WTC11 (cell line): ENCODE data around the gene GAL3ST2. TPM values are rescaled to one million over a fixed set of nuclear protein-coding genes. Genes with fewer than 3 reads are reported as not detected.

Source experiments
- ATAC-seq: fragments of 200-7000 bp; cut with Tn5 transposase; 2 replicates; pipeline ENCODE4 v1.10.0; 2021; ENCODE audit warnings: mild to moderate bottlenecking, moderate library complexity
- CTCF ChIA-PET: fragments of 300-600 bp; sonication (Branson Sonifier 250); formaldehyde crosslinking; loops from one replicate; lab custom pipeline; 2021; ENCODE audit warnings: antibody characterized with exemption; lab: Charles Lee
- POLR2A ChIA-PET: fragments of 350-600 bp; sonication (Branson Sonifier 250); formaldehyde crosslinking; loops from one replicate; lab custom pipeline; 2021; ENCODE audit warnings: antibody characterized with exemption; lab: Charles Lee
- DNase-seq: peaks from one replicate; pipeline ENCODE4 v3.0.0; 2021; ENCODE audit warnings: low spot score
- H3K27ac Mint-ChIP-seq: 2 replicates; pipeline ENCODE4 v1.8.0; 2021; ENCODE audit warnings: mixed read lengths
- H3K27me3 Mint-ChIP-seq: 2 replicates; pipeline ENCODE4 v1.8.0; 2021; ENCODE audit warnings: low read depth, mild to moderate bottlenecking, moderate library complexity, mixed read lengths
- H3K36me3 Mint-ChIP-seq: 2 replicates; pipeline ENCODE4 v1.8.0; 2021; ENCODE audit warnings: mixed read lengths
- H3K4me1 Mint-ChIP-seq: 2 replicates; pipeline ENCODE4 v1.8.0; 2022; ENCODE audit warnings: mixed read lengths
- H3K4me3 Mint-ChIP-seq: 2 replicates; pipeline ENCODE4 v1.8.0; 2021; ENCODE audit warnings: mild to moderate bottlenecking, moderate library complexity, mixed read lengths
- H3K9me3 Mint-ChIP-seq: 2 replicates; pipeline ENCODE4 v1.8.0; 2021; ENCODE audit warnings: mixed read lengths
- CTCF ChIP-seq: fragments of 200-600 bp; IDR thresholded peaks from 2 replicates; pipeline ENCODE4 v1.8.0; 2022; ENCODE audit warnings: antibody characterized with exemption
- ESRRA ChIP-seq: sonication (generic); formaldehyde crosslinking; IDR thresholded peaks from 2 replicates; pipeline ENCODE4 v1.8.1; 2022; ENCODE audit warnings: mild to moderate bottlenecking, missing genetic modification reagents, borderline replicate concordance
- ETV6 ChIP-seq: sonication (generic); formaldehyde crosslinking; IDR thresholded peaks from 2 replicates; pipeline ENCODE4 v1.8.1; 2022; ENCODE audit warnings: mild to moderate bottlenecking, missing genetic modification reagents
- FOXP4 ChIP-seq: sonication (generic); formaldehyde crosslinking; IDR thresholded peaks from 2 replicates; pipeline ENCODE4 v1.8.0; 2022; ENCODE audit warnings: mild to moderate bottlenecking, missing genetic modification reagents
- IRF1 ChIP-seq: sonication (generic); formaldehyde crosslinking; IDR thresholded peaks from 2 replicates; pipeline ENCODE4 v1.8.0; 2023; ENCODE audit warnings: missing genetic modification reagents
- MYBL2 ChIP-seq: sonication (generic); formaldehyde crosslinking; IDR thresholded peaks from 2 replicates; pipeline ENCODE4 v1.8.1; 2023; ENCODE audit warnings: mild to moderate bottlenecking, moderate library complexity, missing genetic modification reagents
- NFE2L1 ChIP-seq: sonication (generic); formaldehyde crosslinking; IDR thresholded peaks from 2 replicates; pipeline ENCODE4 v1.8.1; 2023; ENCODE audit warnings: missing genetic modification reagents
- NR3C1 ChIP-seq: sonication (generic); formaldehyde crosslinking; conservative IDR thresholded peaks from 2 replicates; pipeline ENCODE4 v1.8.1; 2023; ENCODE audit warnings: low read depth, mild to moderate bottlenecking, missing genetic modification reagents
- SMAD3 ChIP-seq: sonication (generic); formaldehyde crosslinking; IDR thresholded peaks from 2 replicates; pipeline ENCODE4 v1.8.0; 2022; ENCODE audit warnings: missing genetic modification reagents, mild to moderate bottlenecking, borderline replicate concordance
- total RNA-seq: library from RNA; stranded (reverse); gene quantifications from 3 replicates; pipeline ENCODE4 v1.2.3, GENCODE V29; 2021
- TF ChIP-seq, protein P1 (sequence below): sonication (generic); formaldehyde crosslinking; IDR thresholded peaks from 2 replicates; pipeline ENCODE4 v1.8.0; 2023; ENCODE audit warnings: mild to moderate bottlenecking, missing genetic modification reagents
- TF ChIP-seq, protein P2 (sequence below): sonication (generic); formaldehyde crosslinking; IDR thresholded peaks from 2 replicates; pipeline ENCODE4 v1.8.1; 2023; ENCODE audit warnings: mild to moderate bottlenecking, missing genetic modification reagents, borderline replicate concordance

The GAL3ST2 gene
- total RNA-seq, 1 experiment from 2014 or later = 0.98 TPM

- TF ChIP-seq NR3C1 (CRISPR knock-in tag) = no peak
- no peak for TF ChIP-seq IRF1 (CRISPR knock-in tag)
- TF ChIP-seq, protein P1, sequence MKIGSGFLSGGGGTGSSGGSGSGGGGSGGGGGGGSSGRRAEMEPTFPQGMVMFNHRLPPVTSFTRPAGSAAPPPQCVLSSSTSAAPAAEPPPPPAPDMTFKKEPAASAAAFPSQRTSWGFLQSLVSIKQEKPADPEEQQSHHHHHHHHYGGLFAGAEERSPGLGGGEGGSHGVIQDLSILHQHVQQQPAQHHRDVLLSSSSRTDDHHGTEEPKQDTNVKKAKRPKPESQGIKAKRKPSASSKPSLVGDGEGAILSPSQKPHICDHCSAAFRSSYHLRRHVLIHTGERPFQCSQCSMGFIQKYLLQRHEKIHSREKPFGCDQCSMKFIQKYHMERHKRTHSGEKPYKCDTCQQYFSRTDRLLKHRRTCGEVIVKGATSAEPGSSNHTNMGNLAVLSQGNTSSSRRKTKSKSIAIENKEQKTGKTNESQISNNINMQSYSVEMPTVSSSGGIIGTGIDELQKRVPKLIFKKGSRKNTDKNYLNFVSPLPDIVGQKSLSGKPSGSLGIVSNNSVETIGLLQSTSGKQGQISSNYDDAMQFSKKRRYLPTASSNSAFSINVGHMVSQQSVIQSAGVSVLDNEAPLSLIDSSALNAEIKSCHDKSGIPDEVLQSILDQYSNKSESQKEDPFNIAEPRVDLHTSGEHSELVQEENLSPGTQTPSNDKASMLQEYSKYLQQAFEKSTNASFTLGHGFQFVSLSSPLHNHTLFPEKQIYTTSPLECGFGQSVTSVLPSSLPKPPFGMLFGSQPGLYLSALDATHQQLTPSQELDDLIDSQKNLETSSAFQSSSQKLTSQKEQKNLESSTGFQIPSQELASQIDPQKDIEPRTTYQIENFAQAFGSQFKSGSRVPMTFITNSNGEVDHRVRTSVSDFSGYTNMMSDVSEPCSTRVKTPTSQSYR (CRISPR knock-in tag) = no peak
- TF ChIP-seq SMAD3 (CRISPR knock-in tag) = no peak
- TF ChIP-seq, all 79 proteins: peak for 0
Observed at GRCh38 chr2:241768850-241769249, 7.8 kb upstream of the GAL3ST2 start (continued).

GRCh38 chr2:241769819-241770184 is 6.8 kb upstream of the GAL3ST2 start:
- no peak overlapping the region for H3K4me3 Mint-ChIP-seq
- ATAC-seq (no peak), DNase-seq (no peak)
- no peaks in the 10 kb centered on the region for H3K27me3 Mint-ChIP-seq
- TF ChIP-seq FOXP4 (CRISPR knock-in tag) = no peak
- TF ChIP-seq ESRRA = no peak
- TF ChIP-seq, protein P2, sequence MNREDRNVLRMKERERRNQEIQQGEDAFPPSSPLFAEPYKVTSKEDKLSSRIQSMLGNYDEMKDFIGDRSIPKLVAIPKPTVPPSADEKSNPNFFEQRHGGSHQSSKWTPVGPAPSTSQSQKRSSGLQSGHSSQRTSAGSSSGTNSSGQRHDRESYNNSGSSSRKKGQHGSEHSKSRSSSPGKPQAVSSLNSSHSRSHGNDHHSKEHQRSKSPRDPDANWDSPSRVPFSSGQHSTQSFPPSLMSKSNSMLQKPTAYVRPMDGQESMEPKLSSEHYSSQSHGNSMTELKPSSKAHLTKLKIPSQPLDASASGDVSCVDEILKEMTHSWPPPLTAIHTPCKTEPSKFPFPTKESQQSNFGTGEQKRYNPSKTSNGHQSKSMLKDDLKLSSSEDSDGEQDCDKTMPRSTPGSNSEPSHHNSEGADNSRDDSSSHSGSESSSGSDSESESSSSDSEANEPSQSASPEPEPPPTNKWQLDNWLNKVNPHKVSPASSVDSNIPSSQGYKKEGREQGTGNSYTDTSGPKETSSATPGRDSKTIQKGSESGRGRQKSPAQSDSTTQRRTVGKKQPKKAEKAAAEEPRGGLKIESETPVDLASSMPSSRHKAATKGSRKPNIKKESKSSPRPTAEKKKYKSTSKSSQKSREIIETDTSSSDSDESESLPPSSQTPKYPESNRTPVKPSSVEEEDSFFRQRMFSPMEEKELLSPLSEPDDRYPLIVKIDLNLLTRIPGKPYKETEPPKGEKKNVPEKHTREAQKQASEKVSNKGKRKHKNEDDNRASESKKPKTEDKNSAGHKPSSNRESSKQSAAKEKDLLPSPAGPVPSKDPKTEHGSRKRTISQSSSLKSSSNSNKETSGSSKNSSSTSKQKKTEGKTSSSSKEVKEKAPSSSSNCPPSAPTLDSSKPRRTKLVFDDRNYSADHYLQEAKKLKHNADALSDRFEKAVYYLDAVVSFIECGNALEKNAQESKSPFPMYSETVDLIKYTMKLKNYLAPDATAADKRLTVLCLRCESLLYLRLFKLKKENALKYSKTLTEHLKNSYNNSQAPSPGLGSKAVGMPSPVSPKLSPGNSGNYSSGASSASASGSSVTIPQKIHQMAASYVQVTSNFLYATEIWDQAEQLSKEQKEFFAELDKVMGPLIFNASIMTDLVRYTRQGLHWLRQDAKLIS (CRISPR knock-in tag) = no peak
- no peak for TF ChIP-seq ETV6
- no peak for TF ChIP-seq CTCF
- TF ChIP-seq NFE2L1 (CRISPR knock-in tag) = no peak
- TF ChIP-seq MYBL2 (CRISPR knock-in tag) = no peak
- no peak overlapping the region for H3K27ac Mint-ChIP-seq
- CTCF ChIA-PET = no interaction called here
- peaks cover 12% of the 10 kb centered on the region for H3K4me1 Mint-ChIP-seq
- no peaks in the 10 kb centered on the region for H3K36me3 Mint-ChIP-seq
- no peaks in the 10 kb centered on the region for H3K9me3 Mint-ChIP-seq
- POLR2A ChIA-PET = no interaction called here
